HG02943 (cell line): ENCODE data around the gene LIN28A.

Source experiments
- ATAC-seq: cut with Tn5 transposase; IDR thresholded peaks from one replicate; pipeline ENCODE4 v1.9.1; 2021; ENCODE audit warnings: mild to moderate bottlenecking, low read depth, moderate library complexity; ENCODE audit not compliant: unreplicated experiment

LIN28A gene

DNA sequence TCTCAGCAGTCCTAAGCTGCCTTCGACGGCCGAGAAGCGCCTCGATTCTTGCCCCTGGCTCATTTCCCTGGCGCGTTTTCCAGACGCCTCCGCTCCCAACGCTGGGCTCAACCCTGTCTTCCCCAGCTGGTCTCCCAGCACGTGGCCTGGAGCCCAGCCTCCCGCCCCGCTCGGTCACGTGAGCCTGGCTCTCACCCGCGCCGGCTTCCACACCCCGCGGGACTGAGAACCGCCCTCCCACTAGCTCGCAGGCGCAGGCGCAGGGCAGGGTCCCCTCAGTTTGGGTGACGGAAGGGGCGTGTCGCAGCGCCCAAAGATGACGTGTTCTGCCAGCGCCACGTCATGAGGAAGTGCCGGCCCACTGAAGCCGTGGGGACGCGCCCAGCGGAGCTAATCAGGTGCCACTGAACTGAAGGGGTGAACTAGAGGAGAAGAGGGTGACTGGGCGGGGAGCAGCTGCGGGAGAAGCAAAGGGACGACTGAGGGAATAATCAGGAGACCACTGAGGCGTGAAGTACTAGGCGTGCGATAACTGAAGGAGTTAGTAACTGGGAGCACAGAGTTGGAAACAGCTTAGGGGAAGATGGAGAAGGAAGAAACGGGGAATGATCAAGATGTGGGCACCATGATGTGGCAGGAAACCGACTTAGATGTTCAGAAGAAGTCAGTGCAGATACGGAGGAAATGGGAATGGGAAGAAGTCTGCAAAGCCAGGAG lies 21.5 kb downstream of the LIN28A start, which contains the start of gene DHDDS:
TSS of gene DHDDS (plus strand) at position 343 of the 717 bp plus-strand sequence. CDS start 625 bp downstream, outside the sequence.
- ATAC-seq, result peak; percentile 89

DNA sequence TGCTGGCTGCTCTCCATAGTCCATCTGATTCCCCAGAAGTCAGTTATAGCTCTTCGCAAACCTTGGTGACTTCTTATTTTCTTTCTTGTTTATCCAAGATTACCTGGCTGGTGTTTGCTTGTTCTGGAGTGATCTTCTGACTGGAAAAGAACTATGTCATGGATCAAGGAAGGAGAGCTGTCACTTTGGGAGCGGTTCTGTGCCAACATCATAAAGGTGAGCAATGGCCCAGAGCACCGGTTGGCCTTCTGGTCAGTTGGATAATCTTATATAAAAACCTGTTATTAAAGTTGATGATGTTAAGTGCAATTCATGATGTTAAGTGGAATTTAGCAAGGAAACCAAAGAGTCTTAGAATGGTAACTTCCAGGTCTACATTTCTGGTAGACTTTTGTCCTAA lies 22.2 kb downstream of the LIN28A start:
- no peak for ATAC-seq

DNA sequence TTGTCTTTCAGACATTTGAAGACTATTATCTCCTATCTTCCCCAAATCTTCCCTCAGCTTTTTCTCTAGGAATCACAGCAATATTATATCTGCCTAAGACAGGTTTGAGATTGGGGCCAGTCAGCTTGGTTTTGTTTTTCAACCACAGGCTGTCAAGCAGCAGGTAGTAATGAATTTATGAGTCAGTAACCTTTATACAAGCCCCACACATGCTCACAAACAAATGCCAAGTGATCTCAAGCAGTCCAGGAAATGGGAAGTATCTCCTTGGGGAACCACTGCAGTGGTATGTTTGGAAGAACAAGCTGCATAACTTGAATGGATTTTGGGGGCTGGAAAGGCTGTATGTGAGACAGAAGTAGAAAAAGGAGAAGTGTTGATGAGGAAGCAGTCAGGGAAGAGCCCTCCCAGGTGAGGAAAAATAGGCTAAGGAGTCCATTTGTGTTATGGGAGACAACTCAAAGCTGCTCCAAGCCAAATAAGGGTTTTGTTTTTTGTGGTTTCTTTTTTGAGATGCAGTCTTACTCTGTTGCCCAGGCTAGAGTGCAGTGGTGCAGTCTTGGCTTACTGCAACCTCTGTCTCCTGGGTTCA lies 23.6 kb downstream of the LIN28A start:
- no peak for ATAC-seq

DNA sequence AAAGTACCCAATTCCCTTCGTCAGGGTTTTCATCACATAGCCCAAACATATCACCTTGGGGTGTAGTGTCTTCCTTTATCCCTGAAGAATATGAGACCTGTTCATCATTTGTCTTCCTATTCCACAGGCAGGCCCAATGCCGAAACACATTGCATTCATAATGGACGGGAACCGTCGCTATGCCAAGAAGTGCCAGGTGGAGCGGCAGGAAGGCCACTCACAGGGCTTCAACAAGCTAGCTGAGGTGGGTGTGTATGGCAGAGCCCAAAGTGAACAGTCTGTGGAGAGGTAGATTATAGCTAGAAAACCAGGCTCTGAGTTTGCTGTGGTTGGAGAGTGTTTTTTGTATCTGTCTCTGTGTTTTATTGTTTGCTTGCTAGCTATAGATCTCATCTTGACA lies 27.4 kb downstream of the LIN28A start:
- ATAC-seq, result no peak

DNA sequence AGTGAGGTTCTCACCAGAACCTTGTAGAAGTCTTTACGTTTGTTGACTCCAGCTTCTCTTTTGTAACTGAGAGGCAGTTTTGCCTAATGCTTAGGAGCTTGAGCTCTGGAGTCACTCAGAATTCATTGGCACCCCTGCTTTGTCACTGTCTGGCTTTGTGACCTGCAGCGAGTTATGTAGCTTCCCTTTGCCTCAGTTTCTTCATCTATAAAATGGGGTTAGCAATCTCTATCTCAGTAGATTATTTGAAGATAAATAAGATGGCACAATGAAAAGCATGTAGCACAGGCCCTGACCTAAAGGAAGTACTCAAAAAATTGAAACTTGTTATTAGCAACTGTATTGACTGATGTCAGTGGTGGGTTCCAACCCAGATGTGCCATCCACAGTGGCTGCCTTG lies 29.6 kb downstream of the LIN28A start:
- ATAC-seq, result no peak

DNA sequence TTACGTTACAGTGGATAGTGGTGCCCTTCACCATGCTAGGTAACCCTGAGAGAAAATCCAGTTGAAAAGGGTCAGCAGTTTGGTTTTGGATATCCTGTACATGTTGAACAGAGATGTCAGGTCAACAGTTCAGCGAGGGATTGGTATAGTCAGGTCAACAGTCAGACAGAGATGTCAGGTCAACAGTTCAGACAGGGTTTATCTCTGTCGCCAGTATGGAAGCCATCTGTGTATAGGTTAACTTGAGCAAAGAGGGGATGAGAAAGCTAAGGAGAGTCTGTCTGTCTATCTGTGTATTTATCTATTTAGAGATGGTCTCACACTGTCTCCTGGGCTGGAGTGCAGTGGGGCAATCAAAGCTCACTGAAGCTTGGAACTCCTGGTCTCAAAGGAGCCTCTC lies 39.3 kb downstream of the LIN28A start:
- ATAC-seq, result no peak

DNA sequence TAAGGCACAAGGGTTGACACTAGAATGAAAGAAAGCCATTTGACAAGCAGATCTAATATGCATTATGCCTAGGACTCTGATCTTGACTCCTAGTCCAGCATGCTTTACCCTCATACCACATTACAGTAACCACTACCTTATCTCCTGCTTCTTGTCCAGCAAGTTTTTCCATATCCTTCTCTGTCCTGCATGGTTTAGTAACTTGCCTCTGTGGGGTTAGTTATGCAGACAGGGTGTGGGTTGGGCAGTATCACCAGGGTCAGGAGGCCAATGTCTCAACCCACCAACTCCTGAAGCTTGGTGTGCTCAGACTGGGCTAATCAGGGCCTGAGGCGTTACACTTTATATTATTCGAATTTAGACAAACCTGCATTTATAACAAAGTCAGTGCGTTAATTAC lies 40.3 kb downstream of the LIN28A start:
- no peak for ATAC-seq

DNA sequence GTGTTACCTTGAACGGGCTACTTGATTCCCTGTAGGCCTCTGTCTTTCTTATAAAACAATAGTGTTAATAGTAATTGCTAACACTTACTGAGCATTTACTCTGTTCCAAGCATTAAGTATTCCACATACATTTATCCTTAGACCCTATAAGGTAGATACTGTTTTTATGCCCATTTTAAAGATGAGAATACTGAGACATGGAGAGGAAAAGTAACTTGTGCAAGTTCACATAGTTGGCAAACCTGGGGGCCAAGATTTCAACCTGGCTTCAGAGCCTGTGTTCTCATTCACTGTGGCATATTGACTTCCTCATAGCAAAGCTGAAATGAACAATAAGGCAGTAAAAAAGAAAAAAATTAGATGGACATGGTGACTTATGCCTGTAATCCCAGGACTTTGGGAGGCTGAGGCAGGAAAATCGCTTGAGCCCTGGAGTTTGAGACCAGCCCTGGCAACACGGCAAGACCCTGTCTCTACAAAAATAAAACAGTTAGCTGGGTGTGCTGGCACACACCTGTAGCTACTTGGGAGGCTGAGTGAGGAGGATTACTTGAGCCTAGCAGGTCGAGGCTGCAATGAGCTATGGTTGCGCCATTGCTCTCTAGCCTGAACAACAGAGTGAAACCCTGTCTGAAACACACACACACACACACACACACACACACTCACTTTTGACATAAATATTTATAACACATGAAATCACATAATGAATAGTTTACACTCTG lies 42.0 kb downstream of the LIN28A start:
- ATAC-seq, result no peak

DNA sequence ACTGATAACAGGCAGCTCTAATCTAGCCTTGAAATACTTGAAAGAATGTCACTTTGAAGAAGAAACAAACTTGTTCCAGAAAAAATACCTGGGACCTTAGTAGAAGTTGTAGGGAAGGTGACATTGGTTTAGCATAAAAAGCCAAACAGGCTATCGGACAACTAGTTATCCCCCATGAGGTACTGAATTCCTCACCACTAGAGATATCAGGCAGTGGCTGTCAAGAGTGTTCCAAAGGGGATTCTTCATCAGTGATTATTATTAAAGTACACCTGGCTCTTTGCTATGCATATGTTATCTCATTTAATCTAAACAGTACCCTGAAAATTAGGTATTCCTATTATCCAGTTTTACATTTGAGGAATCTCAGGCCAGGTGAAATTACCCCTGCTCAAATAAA lies 48.5 kb downstream of the LIN28A start:
- ATAC-seq, result no peak

DNA sequence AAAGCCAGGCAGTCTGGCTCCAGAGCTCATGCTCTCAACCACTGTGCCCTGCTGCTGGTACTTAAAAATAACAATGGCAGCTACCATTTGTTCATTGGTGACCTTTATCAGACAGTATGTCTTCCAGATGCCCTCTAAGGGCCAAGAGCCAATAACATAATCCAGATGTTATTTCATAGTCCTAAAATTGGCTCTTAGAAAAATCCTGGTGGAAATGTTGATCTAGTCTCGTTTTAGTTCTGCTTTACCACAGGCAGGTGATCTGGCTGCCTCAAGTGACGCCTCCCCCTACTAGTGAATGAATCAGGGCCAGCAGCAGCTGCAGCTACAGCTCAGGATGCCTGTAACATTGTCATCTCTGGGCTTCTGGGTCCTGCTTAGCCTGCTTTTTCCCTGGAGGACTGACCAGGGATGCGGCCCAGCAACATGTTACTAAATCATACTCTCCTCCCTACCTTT lies 49.0 kb downstream of the LIN28A start:
- no peak for ATAC-seq

DNA sequence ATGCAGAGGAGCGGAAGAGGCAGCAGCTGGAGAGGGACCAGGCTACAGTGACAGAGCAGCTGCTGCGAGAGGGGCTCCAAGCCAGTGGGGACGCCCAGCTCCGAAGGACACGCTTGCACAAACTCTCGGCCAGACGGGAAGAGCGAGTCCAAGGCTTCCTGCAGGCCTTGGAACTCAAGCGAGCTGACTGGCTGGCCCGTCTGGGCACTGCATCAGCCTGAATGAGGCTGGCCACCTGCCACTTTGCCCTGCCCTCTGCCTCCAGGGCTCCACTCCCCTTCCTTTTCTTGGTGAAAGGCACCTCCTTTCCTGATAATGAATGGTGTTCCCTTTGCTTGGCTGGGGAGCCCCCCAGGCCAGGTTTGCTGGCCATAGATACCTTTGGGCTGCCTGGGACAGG lies 58.3 kb downstream of the LIN28A start:
- ATAC-seq, result no peak

DNA sequence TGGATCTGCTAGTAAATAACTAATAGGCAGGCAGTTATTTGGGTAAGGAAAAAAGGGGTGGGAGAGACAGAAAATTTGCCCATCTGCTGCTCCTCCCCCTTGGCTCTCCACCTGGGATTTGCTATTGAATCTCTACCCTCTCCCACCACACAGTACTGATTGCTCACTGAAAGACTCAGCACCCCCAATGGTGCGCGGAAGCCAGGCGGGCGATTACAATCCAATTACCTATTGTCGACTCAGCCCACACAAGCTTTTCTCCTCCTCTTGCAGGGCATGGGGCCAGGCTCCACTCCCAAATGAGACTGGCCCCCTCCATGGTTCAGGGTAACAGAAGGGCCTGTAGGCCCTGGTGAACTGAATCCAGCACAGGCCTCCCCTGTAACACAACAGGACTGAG lies 58.9 kb downstream of the LIN28A start:
- ATAC-seq, result no peak

DNA sequence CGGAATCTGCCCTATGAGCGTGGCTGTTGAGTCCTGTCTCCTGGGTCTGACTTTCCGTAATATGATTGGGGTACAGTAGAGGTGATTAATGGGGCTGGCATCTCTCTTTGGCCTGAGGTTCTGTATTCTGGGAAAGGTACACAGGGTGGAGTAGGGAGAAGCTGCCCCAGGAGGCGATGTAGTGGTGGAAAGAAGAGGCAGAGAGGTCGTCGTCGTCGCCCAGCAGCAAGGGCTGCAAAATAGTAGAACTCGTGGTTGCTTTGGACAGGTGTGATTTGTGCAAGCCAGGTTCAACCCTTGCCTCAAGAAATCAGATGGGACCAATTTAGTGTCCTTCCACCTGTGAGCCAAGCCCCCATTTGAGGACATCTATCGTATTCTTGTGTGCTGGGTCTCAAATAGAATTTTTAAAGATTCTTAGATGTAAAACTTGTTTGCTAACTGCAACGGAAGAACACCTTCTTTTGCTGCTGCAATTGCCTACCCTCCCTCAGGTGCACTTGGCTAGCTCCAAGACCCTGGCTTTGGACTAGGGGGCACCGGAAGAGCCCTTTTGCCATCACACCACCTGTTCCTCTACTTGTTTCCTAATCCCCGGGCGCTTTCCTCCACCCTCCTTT lies 60.4 kb downstream of the LIN28A start:
- no peak for ATAC-seq

DNA sequence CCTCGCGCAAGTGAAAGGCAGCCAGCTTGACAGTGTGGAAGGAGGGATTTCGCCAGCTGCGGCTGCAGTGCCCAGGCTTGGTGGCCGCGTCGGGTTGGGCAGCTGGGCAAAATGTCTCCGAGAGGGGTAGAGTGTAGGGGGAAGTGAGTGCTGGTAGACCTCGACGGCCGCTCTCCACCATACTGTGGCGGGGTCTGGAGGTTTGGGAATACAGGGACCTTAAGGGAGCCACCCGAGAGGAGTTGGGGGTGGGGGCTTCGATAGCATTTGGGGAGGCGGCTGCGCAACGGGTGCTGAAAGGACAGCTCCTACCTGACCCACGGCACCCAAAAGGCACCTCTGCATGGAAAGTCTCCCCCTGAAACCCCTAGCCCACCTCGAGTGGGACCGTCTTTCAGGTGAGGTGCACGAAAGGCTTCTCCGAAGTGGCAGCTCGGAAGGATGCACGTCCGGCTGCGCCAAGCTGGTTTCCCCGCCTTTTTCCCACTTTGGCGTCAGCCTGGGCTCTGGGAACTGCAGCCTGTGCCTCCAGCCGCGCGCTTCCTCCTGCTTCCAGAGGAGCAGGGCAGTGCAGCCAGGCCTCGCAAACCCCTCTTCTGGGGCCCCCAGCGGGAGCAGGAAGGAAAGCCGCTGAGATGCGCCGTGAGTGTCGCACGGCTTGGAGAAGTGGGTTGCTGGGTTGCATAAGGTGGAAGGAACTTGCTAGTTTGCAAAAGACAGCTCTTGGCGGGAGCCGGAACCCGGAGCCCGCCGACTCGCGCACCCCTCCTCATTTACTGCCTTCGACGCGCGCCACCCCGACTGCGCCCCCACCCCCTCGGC lies 61.1 kb downstream of the LIN28A start:
- ATAC-seq, result peak; percentile 5

DNA sequence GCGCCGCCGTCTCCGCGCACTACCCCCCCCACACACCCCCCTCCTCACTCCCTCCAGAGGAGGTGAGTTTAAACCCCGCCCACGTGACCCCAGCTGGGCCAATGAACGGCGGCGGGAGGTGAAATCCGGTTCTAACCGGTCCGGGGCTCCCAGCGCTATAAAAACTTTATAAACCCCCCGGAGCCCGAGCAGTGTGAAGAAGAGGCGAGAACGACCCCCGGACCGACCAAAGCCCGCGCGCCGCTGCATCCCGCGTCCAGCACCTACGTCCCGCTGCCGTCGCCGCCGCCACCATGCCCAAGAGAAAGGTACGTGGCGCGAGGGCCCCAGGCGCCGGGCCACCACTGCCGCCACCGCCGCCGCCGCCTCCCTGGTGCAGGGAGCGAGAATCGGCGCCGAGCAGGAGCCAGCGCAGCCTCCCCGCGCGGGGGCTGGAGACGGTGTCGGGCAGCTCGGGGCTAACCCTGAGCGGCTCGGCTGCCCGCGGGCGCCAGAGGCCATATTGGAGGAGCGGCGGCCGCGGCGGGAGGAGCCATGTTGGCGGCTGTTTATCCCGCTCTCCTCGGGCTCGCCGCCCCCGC lies 61.8 kb downstream of the LIN28A start, which contains the start of gene HMGN2:
TSS of gene HMGN2 (plus strand) at position 121 of the 581 bp plus-strand sequence. CDS start at position 294, 173 bp downstream.
- peak; percentile 49 for ATAC-seq

DNA sequence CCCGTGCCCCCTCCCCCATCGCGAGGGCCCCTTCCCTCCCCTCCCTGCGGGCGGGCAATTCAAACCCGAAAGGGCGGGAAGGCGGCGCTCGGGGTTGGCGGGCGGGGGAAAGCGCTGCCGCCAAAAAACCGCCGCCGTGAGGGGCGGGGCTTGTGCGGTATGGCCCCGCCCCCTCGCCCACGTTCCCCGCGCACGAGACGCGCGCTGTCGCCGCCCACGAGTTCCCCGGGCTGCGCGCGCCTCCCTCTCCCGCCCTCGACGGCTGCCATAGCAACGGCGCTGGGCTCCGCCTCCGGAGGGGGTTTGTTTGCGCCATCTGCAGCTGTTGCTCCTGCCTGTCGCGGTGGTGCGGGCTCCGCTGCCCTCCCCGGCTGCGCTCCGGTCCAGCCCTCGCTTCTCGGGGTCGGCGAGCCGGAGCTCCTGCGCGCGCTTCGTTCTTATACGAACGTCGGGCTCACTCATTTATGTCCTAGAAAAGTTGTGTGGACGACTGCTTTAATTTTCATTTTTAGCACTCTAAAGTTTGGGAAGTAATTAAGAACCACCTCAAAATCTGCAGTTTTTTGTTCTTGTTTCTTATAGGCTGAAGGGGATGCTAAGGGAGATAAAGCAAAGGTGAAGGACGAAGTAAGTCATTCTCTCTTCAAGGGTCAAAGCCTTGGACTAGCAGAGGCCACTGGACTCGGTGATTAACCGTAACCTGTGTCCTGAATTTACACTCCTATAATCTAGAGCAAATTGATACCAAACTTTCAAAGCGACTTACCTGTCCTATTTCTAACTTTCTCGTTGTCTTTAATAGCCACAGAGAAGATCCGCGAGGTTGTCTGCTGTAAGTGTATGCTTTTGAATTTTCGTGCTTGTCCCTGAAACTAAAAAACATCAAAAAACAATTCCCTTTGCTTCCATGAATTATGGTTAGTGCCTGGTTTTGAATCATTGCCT lies 62.6 kb downstream of the LIN28A start:
- peak; percentile 73 for ATAC-seq

DNA sequence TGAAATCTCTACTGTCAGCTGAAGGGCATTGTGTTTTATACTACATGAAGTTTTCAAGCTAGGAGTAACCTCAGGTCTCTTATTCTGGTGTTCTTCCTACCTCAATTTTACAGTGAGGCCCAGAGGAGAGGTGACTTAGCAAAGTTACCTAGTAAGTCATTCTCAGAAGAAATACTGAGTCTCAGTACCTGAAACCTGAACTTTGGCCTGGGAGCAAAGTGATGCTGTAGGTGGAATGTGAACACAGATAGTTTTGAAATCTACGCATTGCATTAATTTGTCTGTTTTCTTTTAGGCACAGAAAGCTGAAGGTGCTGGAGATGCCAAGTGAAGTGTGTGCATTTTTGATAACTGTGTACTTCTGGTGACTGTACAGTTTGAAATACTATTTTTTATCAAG lies 64.2 kb downstream of the LIN28A start:
- ATAC-seq, result no peak

DNA sequence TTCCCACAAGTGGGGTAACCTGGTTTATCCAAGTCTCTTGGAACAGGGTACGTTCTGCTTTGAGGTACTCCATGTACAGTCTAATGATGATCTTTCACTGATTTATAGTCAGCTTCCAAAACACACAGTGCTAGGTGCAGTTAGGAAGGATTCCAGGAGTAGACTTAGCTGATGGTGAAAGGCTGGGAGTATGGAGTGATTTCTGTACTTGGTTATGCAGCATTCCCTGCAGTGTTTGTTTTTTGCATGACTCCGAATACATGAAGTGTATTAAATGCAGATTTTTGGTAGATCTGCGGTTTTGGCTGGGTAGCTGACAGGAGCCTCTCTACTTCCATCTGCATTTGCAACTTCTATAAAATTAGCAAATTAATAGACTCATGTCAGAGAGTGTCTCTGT lies 65.4 kb downstream of the LIN28A start:
- ATAC-seq, result no peak

DNA sequence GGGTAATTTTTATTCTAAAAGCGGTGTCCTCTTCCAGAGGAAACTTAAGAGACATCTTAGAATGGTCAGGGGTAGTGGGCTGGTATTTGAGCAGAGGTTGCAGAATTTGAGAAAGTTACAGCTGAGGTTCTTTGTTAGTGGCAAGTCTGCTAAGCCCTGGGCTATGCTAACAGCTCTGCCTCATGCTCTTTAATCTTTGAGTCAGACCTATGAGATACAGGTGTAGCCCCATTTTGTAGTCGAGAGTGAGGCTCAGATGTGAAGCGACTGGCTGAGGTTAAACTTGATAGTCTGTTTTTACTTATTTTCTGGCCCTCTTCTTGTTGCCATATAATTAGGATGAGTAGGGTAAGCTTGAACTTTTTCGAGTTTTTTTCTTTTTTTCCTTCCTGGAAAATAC lies 66.3 kb downstream of the LIN28A start:
- ATAC-seq, result no peak
